Uterus (tissue), 2 donors: ENCODE data around the gene ATP6V0C.
"Not testable (repeated sequence)": the region's sequence is repeated elsewhere in the genome, so short reads cannot be mapped to it uniquely, and the experiment has no call there.

Experiments used
- POLR2A ChIP-seq, 2 donors: fragments of 450-650 bp; IDR thresholded peaks; one replicate each; pipeline ENCODE4 v1.6.1; 2016; ENCODE audit warnings: antibody characterized with exemption in 2 of 2, mild to moderate bottlenecking in 1 of 2, moderate library complexity in 1 of 2
- TF ChIP-seq, protein P1 (sequence below), 4 experiments: fragments of 200-600 bp in 2 of 4; fragments of 450-650 bp in 2 of 4; sonication (generic) in 2 of 4; IDR thresholded peaks; one replicate each; pipeline ENCODE4 v1.5.1; 2016 to 2019; ENCODE audit warnings: antibody characterized with exemption in 4 of 4, mild to moderate bottlenecking in 2 of 4, moderate library complexity in 1 of 4

DNA sequence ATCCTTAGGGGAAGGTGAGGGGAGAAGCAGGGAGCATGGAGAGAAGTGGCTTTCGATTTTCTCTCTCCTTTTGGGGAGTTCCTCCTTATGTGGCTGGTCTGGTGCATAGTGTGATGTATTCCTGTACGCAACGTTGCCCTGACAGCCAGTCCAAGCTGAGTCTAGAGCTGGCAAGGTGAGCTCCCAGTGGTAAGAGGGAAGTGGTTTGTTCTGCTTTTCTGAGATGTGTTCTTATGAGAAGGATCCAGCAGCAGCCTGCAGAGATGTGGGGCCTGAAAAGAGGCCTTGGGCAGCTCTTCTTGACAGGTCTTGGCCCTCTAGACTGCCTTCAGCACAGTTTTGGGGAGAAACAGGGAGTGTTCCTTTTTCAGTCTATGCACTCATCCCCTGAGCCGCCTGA lies 27.2 kb downstream of the ATP6V0C start:
- not testable (repeated sequence) for TF ChIP-seq POLR2A (IDR thresholded peaks at IDR 0.05)
- TF ChIP-seq, protein P1, sequence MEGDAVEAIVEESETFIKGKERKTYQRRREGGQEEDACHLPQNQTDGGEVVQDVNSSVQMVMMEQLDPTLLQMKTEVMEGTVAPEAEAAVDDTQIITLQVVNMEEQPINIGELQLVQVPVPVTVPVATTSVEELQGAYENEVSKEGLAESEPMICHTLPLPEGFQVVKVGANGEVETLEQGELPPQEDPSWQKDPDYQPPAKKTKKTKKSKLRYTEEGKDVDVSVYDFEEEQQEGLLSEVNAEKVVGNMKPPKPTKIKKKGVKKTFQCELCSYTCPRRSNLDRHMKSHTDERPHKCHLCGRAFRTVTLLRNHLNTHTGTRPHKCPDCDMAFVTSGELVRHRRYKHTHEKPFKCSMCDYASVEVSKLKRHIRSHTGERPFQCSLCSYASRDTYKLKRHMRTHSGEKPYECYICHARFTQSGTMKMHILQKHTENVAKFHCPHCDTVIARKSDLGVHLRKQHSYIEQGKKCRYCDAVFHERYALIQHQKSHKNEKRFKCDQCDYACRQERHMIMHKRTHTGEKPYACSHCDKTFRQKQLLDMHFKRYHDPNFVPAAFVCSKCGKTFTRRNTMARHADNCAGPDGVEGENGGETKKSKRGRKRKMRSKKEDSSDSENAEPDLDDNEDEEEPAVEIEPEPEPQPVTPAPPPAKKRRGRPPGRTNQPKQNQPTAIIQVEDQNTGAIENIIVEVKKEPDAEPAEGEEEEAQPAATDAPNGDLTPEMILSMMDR (IDR thresholded peaks at IDR 0.05), result not testable (repeated sequence)
